Sigmoid colon (tissue), 7 donors: ENCODE results near the gene ZDHHC21. TPM values are rescaled to one million over a fixed set of nuclear protein-coding genes. Genes with fewer than 3 reads are reported as not detected.

Experiments
- DNase-seq: peaks from one replicate; pipeline ENCODE4 v3.0.0-alpha.2; 2019
- H3K27ac ChIP-seq, 4 donors: fragments of 200-600 bp; sonication (generic); one replicate each; pipeline ENCODE4 v1.5.1; 2016 to 2019; ENCODE audit warnings: mild to moderate bottlenecking in 1 of 4
- H3K27me3 ChIP-seq, 3 donors: fragments of 200-600 bp; sonication (generic); one replicate each; pipeline ENCODE4 v1.5.1; 2019; ENCODE audit warnings: mild to moderate bottlenecking in 1 of 3
- H3K36me3 ChIP-seq, 4 donors: fragments of 200-600 bp; sonication (generic); one replicate each; pipeline ENCODE4 v1.5.1; 2016 to 2019
- H3K4me1 ChIP-seq, 4 donors: fragments of 200-600 bp; sonication (generic); one replicate each; pipeline ENCODE4 v1.5.1; 2017 to 2019
- H3K4me3 ChIP-seq, 4 donors: fragments of 200-600 bp; sonication (generic); one replicate each; pipeline ENCODE4 v1.5.1; 2017 to 2019; ENCODE audit warnings: mild to moderate bottlenecking in 2 of 4, moderate library complexity in 1 of 4
- H3K9me3 ChIP-seq, 4 donors: fragments of 200-600 bp in 3 of 4; sonication (generic) in 3 of 4; one replicate each; pipeline versions ENCODE4 v1.5.1 to v1.6.1; 2013 to 2019
- EP300 ChIP-seq, 4 donors: sonication (generic); formaldehyde crosslinking; IDR thresholded peaks; one replicate each; pipeline ENCODE4 v1.6.1; 2017; ENCODE audit warnings: antibody characterized with exemption in 4 of 4
- POLR2A ChIP-seq, 2 donors: fragments of 450-650 bp; IDR thresholded peaks; one replicate each; pipeline ENCODE4 v1.6.1; 2016; ENCODE audit warnings: antibody characterized with exemption in 2 of 2, mild to moderate bottlenecking in 2 of 2, moderate library complexity in 2 of 2
- POLR2AphosphoS5 ChIP-seq, 4 donors: sonication (generic); formaldehyde crosslinking; IDR thresholded peaks; one replicate each; pipeline ENCODE4 v1.6.1; 2017; ENCODE audit warnings: antibody characterized with exemption in 4 of 4
- WGBS, 2 donors: extraction: QIAGEN DNeasy Blood & Tissue Kit; methylation state at CpG; one replicate each; pipeline ENCODE4 v1.1.7; 2013; 5-methylcytosine and 5-hydroxymethylcytosine counted together
- intact Hi-C: fragments of 100-400 bp; cut with DNase I; formaldehyde crosslinking; loops from one replicate; pipeline ENCODE4 v1.15.1; 2023
- polyA plus RNA-seq, 3 donors: library from polyadenylated mRNA; stranded (reverse); fragments of 200-250 nt; gene quantifications; one replicate each; pipeline ENCODE4 v1.2.3, GENCODE V29; 2013
- total RNA-seq, 4 donors: library from RNA; depleted of rRNA; stranded (reverse); fragments of >200 nt; gene quantifications; one replicate each; pipeline ENCODE4 v1.1.0, GENCODE V29; 2016
- TF ChIP-seq, protein P1 (sequence below), 4 experiments: fragments of 450-650 bp in 3 of 4; fragments of 200-600 bp in 1 of 4; IDR thresholded peaks; one replicate each; pipeline ENCODE4 v1.5.1; 2016 to 2019; ENCODE audit warnings: antibody characterized with exemption in 4 of 4, mild to moderate bottlenecking in 3 of 4, moderate library complexity in 2 of 4
- donor health status: healthy with polysubstance abuse.
- donor health status: Bipolar disorder and iron deficiency.
- donor health status: healthy.

The ZDHHC21 gene
- total and polyA plus RNA-seq, 7 donors: 3.0 to 34.9 (median 14.1) TPM

DNA sequence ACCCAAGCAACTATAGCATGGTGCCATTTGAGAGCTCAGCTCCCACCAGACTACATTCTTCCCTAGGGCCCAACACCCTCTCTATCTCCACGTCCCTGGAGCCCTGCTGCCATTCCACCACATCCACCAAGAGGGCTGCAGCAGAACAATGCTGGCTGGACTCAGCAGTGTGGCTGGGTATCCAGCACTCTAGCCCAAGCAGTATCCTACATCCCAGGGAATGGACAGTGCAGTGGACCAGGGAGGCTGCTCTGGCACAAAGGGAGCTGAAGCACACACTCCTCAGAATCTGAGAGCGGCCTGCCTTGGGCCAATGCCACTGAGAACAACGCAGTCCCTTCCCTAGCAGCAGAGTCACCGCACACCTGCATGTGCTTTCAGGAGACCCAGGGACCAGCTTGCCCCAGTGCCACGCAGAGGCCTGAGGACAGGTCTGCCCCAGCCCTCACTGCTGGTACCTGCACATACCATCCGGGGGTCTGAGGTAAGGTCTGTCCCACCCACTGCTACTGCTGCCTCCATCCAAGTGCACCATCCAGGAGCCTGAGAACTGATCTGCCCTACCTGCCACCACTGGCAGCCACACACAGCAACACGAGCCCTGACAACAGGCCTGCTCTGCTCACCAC, 95.9 kb downstream of the ZDHHC21 start:
- H3K4me3 ChIP-seq: no peak overlapping the region
- H3K36me3 ChIP-seq: peaks cover 0 to 17% (median 0%) of the 10 kb centered on the region in 4 donors
- no peak overlapping the region for H3K27ac ChIP-seq
- H3K4me1 ChIP-seq: no peaks in the 10 kb centered on the region
- H3K9me3 ChIP-seq: peaks cover 0 to 2% (median under 1%) of the 10 kb centered on the region in 4 donors
- TF ChIP-seq, protein P1, sequence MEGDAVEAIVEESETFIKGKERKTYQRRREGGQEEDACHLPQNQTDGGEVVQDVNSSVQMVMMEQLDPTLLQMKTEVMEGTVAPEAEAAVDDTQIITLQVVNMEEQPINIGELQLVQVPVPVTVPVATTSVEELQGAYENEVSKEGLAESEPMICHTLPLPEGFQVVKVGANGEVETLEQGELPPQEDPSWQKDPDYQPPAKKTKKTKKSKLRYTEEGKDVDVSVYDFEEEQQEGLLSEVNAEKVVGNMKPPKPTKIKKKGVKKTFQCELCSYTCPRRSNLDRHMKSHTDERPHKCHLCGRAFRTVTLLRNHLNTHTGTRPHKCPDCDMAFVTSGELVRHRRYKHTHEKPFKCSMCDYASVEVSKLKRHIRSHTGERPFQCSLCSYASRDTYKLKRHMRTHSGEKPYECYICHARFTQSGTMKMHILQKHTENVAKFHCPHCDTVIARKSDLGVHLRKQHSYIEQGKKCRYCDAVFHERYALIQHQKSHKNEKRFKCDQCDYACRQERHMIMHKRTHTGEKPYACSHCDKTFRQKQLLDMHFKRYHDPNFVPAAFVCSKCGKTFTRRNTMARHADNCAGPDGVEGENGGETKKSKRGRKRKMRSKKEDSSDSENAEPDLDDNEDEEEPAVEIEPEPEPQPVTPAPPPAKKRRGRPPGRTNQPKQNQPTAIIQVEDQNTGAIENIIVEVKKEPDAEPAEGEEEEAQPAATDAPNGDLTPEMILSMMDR (IDR thresholded peaks at IDR 0.05): no peak
- no peak for TF ChIP-seq POLR2A (IDR thresholded peaks at IDR 0.05)
- TF ChIP-seq EP300 (IDR thresholded peaks at IDR 0.05): no peak
- TF ChIP-seq POLR2AphosphoS5 (IDR thresholded peaks at IDR 0.05): no peak
- no peak for DNase-seq
- WGBS, 2 donors: 96 to 97% methylated on average over 7 of the region's 7 CpGs
- intact Hi-C loops: no loop called here
- H3K27me3 ChIP-seq: no peaks in the 10 kb centered on the region

DNA sequence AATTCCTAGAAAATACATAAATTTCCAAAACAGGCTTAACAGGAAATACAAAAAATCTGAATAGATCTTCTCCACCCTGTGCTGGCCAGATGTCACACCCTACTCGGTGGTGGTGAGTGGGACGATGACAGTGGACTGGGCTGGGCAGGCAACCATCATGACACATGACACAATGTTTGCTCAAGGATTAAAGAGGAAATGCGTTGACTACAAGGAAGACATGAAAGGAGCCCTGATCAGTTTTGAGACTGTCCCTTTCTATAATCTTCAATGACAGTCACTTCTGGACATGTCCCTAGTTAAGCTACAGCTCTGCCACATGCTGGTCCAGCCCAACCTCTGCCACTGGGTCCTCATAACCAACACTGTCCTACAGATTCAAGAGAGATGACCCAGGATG, 99.8 kb downstream of the ZDHHC21 start:
- 62 to 92% methylated on average over 3 of the region's 3 CpGs for WGBS, 2 donors
- Histone ChIP-seq H3K4me1 (no peaks in the 10 kb centered on the region), H3K36me3 (peaks cover 0 to 17% (median 0%) of the 10 kb centered on the region in 4 donors), H3K27me3 (no peaks in the 10 kb centered on the region), H3K27ac (no peak overlapping the region), H3K4me3 (no peak overlapping the region), H3K9me3 (peaks cover 0 to 2% (median 0%) of the 10 kb centered on the region in 4 donors)
- TF ChIP-seq, protein P1 (IDR thresholded peaks at IDR 0.05): no peak
- no peak for TF ChIP-seq EP300 (IDR thresholded peaks at IDR 0.05)
- DNase-seq: no peak
- intact Hi-C loops: no loop called here

DNA sequence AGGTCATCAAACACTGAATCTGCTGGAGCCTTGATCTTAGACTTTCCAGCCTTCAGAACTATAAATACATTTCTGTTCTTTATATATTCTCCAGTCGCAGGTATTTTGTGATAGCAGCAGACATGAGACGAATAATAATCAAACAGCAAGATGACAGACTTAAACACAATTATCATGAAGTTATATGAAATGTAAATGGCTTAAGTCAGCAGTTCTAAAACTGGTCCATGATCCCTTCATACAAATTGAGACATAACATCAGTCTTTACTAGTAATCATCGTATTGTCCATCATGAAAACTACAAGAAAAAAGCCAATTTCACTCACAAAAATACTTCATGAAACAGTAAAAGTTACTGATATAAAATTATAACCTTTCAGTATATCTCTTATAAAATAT, 101.8 kb downstream of the ZDHHC21 start:
- intact Hi-C loops: no loop called here
- H3K4me1 ChIP-seq: no peaks in the 10 kb centered on the region
- H3K27ac ChIP-seq: no peak overlapping the region
- H3K9me3 ChIP-seq: peaks cover 0 to 2% (median 0%) of the 10 kb centered on the region in 4 donors
- no peak overlapping the region for H3K4me3 ChIP-seq
- H3K27me3 ChIP-seq: no peaks in the 10 kb centered on the region
- H3K36me3 ChIP-seq: peaks cover 0 to 13% (median 0%) of the 10 kb centered on the region in 4 donors
- TF ChIP-seq POLR2A (IDR thresholded peaks at IDR 0.05) (no peak), POLR2AphosphoS5 (IDR thresholded peaks at IDR 0.05) (no peak), EP300 (IDR thresholded peaks at IDR 0.05) (no peak)
- TF ChIP-seq, protein P1 (IDR thresholded peaks at IDR 0.05): no peak
- no peak for DNase-seq
- 97 to 98% methylated on average over 3 of the region's 3 CpGs for WGBS, 2 donors

DNA sequence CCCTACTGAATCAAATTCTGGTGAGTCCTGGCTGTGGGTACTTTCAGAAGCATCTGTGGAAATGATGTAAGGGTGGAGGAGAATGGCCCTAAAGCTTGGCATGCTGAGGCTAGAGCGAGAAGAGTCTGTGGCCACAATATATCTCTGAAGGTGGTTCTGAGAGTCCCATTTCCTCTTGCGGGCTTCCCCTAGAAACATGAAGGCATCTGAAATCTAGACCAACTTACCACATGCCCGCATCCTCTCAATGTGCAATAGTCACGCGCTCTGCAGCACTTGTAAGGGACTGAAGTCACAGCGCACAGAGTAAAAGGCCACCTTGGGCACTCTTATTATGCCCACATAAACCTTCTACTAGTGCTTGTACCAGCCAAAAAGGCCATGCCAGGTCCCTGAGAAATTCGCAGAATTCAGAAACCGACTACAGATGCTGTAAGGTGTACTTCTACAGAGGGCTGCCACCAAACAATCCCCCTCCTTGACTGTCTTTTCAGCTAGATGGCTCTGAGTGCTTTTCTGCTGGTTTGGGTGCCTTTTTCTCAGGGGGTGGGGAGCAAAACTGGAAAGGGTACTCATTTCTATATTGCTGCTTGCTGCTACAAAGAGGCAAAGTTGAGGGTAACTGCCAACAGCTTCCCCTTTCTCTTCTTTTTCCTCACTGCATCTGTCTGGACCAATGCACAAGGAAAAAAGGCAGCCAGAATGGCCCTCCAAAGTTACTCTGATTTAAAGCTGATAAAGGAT, 107.3 kb downstream of the ZDHHC21 start:
- H3K27ac ChIP-seq: no peak overlapping the region
- no peaks in the 10 kb centered on the region for H3K27me3 ChIP-seq
- TF ChIP-seq POLR2A (IDR thresholded peaks at IDR 0.05) (no peak), POLR2AphosphoS5 (IDR thresholded peaks at IDR 0.05) (no peak), EP300 (IDR thresholded peaks at IDR 0.05) (no peak)
- TF ChIP-seq, protein P1 (IDR thresholded peaks at IDR 0.05): no peak
- H3K9me3 ChIP-seq: no peaks in the 10 kb centered on the region
- DNase-seq: no peak
- intact Hi-C loops: no loop called here
- H3K36me3 ChIP-seq: no peaks in the 10 kb centered on the region
- H3K4me3 ChIP-seq: no peak overlapping the region
- no peaks in the 10 kb centered on the region for H3K4me1 ChIP-seq
- WGBS, 2 donors: 58 to 92% methylated on average over 8 of the region's 8 CpGs
